Medulla oblongata (tissue), 1 donor: ENCODE results near the gene RCC1.
"Not testable (repeated sequence)": the region's sequence is repeated elsewhere in the genome, so short reads cannot be mapped to it uniquely, and the experiment has no call there.

ENCODE experiments used
- DNase-seq: peaks from one replicate; pipeline ENCODE4 v3.0.0-alpha.2; 2015; ENCODE audit errors: extremely low spot score

The RCC1 gene

GRCh38 chr1:28505406-28506187, at the start of gene RCC1:
RCC1 (plus strand) TSS chr1:28506043; CDS start chr1:28529867, 23,824 bp downstream.
- peak; percentile 99 for DNase-seq

- no peak for DNase-seq
Observed at GRCh38 chr1:28456078-28456477, 49.8 kb upstream of the RCC1 start.

- no peak for DNase-seq
Observed at GRCh38 chr1:28457678-28458077, 48.2 kb upstream of the RCC1 start.

- no peak for DNase-seq
Observed at GRCh38 chr1:28458237-28459228, 47.3 kb upstream of the RCC1 start.

- DNase-seq: no peak
Observed at GRCh38 chr1:28466226-28466778, 39.5 kb upstream of the RCC1 start.

- DNase-seq: no peak
Observed at GRCh38 chr1:28470146-28470545, 35.7 kb upstream of the RCC1 start.

GRCh38 chr1:28479497-28479896, 26.3 kb upstream of the RCC1 start:
- DNase-seq: not testable (repeated sequence)

GRCh38 chr1:28480308-28480707, 25.5 kb upstream of the RCC1 start:
- no peak for DNase-seq

GRCh38 chr1:28482138-28482537, 23.7 kb upstream of the RCC1 start:
- DNase-seq: no peak

- DNase-seq: no peak
Observed at GRCh38 chr1:28482702-28483101, 23.1 kb upstream of the RCC1 start.

- DNase-seq: no peak
Observed at GRCh38 chr1:28494737-28495136, 11.1 kb upstream of the RCC1 start.

GRCh38 chr1:28499553-28499952, 6.3 kb upstream of the RCC1 start:
- no peak for DNase-seq

GRCh38 chr1:28501925-28502324, 3.9 kb upstream of the RCC1 start:
- DNase-seq: no peak

- DNase-seq: no peak
Observed at GRCh38 chr1:28503117-28503516, 2.7 kb upstream of the RCC1 start.

- DNase-seq: no peak
Observed at GRCh38 chr1:28506907-28507246, 1.0 kb downstream of the RCC1 start.

- DNase-seq: no peak
Observed at GRCh38 chr1:28507247-28507645, 1.4 kb downstream of the RCC1 start.

- no peak for DNase-seq
Observed at GRCh38 chr1:28507646-28508434, 2.0 kb downstream of the RCC1 start.

GRCh38 chr1:28508435-28508754, 2.6 kb downstream of the RCC1 start:
- DNase-seq: no peak

GRCh38 chr1:28509705-28510272, 3.9 kb downstream of the RCC1 start:
- DNase-seq: no peak

GRCh38 chr1:28510273-28510969, 4.6 kb downstream of the RCC1 start:
- DNase-seq: no peak

GRCh38 chr1:28510970-28511440, 5.2 kb downstream of the RCC1 start:
- no peak for DNase-seq
